Mucosa of descending colon (tissue), 3 donors: ENCODE results near the gene CASP8. TPM values are rescaled to one million over a fixed set of nuclear protein-coding genes. Genes with fewer than 3 reads are reported as not detected.

ENCODE experiments used
- ATAC-seq: fragments of 200-7000 bp; cut with Tn5 transposase; one replicate; pipeline ENCODE4 v1.9.1; 2020; ENCODE audit warnings: mild to moderate bottlenecking, moderate library complexity
- DNase-seq, 3 donors: peaks; one replicate each; pipeline ENCODE4 v3.0.0-alpha.2; 2020
- H3K36me3 ChIP-seq: fragments of 200-600 bp; one replicate; pipeline ENCODE4 v1.8.0; 2021; ENCODE audit warnings: low read depth, mild to moderate bottlenecking
- H3K4me1 ChIP-seq: fragments of 200-600 bp; one replicate; pipeline ENCODE4 v1.8.0; 2021; ENCODE audit warnings: low read depth, mild to moderate bottlenecking
- H3K4me3 ChIP-seq: fragments of 200-600 bp; one replicate; pipeline ENCODE4 v1.8.0; 2021; ENCODE audit warnings: mild to moderate bottlenecking
- H3K9me3 ChIP-seq: fragments of 200-600 bp; one replicate; pipeline ENCODE4 v1.8.0; 2021; ENCODE audit warnings: mild to moderate bottlenecking
- intact Hi-C, 2 donors: fragments of 100-400 bp; cut with DNase I in 1 of 2; cut with micrococcal nuclease in 1 of 2; formaldehyde crosslinking; loops; one replicate each; pipeline versions ENCODE4 v1.11.0 to v1.11.1; 2022; cut with DNase I, micrococcal nuclease
- total RNA-seq, 3 donors: library from RNA; stranded (reverse); fragmentation: NEBNext Ultra II Directional in 2 of 3; extraction: Animal tissue kit (Norgen Biotek cat#: 25700) in 2 of 3; gene quantifications; one replicate each; pipeline versions ENCODE4 v1.2.1 to v1.2.4, GENCODE V29; 2021 to 2023
- TF ChIP-seq, protein P1 (sequence below): fragments of 200-600 bp; IDR thresholded peaks from one replicate; pipeline ENCODE4 v1.8.0; 2022; ENCODE audit warnings: antibody characterized with exemption, mild to moderate bottlenecking
- donor health status: DM: no; HTN: no; CAD: no; lungs with moderate emphysema.
- donor health status: DM: no; HTN: no; CAD: no.
- donor health status: DM: no; HTN: yes; CAD: no.

CASP8 gene
- total RNA-seq, 3 donors from 2014 or later = 38.4 to 49.8 (median 48.9) TPM

DNA sequence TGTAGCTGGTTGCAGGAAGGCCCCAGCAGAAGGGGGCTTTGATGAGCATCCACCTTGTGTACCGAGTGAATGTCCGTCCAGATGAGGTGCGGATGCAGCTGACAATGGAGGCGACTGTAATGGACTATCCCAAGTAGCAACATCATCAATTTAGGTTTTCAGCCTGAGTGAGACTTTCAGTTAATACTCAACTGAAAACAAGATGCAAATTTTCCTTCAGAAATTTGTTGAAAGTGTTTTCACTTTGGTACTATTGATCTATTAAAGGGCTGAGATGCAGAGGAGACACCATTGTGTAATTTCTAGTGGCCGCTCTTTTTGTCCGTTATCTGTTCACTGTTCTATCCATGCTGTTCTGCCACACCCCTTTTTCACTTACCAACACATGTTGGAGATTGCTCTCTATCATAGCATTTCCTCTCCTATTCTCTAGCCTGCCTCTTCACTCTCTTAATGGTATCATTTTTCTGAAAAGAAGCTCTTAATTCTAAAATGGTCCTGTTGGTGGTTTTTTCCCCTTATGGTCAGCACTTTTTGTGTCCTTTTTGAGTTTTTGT, 12.0 kb upstream of the CASP8 start:
- ATAC-seq (no peak), DNase-seq (no peak)
- no peaks in the 10 kb centered on the region for H3K4me1 ChIP-seq
- no peaks in the 10 kb centered on the region for H3K36me3 ChIP-seq
- TF ChIP-seq, protein P1, sequence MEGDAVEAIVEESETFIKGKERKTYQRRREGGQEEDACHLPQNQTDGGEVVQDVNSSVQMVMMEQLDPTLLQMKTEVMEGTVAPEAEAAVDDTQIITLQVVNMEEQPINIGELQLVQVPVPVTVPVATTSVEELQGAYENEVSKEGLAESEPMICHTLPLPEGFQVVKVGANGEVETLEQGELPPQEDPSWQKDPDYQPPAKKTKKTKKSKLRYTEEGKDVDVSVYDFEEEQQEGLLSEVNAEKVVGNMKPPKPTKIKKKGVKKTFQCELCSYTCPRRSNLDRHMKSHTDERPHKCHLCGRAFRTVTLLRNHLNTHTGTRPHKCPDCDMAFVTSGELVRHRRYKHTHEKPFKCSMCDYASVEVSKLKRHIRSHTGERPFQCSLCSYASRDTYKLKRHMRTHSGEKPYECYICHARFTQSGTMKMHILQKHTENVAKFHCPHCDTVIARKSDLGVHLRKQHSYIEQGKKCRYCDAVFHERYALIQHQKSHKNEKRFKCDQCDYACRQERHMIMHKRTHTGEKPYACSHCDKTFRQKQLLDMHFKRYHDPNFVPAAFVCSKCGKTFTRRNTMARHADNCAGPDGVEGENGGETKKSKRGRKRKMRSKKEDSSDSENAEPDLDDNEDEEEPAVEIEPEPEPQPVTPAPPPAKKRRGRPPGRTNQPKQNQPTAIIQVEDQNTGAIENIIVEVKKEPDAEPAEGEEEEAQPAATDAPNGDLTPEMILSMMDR = no peak
- H3K4me3 ChIP-seq = no peak overlapping the region
- H3K9me3 ChIP-seq = no peaks in the 10 kb centered on the region
- intact Hi-C loops = no loop called here

DNA sequence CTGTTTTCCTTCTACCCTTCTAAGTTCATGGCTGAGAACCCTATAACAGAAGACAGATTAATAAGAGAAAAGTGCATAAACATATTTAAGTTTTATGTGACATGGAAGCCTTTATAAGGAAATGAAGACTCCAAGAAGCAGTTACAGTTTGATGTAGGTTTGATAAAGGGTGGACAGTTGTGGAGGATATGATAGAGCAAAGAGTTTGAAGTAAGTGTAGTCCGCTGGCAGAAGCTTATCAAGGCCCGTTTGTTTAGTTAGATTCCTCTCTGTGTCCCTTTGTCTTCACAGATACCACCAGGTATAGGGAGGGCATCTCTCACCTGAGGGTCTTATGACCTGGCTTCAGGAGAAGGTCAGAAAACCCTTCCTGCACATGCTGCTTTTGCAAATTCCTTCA, 10.4 kb upstream of the CASP8 start:
- Histone ChIP-seq H3K36me3 (no peaks in the 10 kb centered on the region), H3K4me3 (no peak overlapping the region), H3K4me1 (no peaks in the 10 kb centered on the region), H3K9me3 (no peaks in the 10 kb centered on the region)
- ATAC-seq (no peak), DNase-seq (no peak)
- intact Hi-C loops = no loop called here
- TF ChIP-seq, protein P1 = no peak

DNA sequence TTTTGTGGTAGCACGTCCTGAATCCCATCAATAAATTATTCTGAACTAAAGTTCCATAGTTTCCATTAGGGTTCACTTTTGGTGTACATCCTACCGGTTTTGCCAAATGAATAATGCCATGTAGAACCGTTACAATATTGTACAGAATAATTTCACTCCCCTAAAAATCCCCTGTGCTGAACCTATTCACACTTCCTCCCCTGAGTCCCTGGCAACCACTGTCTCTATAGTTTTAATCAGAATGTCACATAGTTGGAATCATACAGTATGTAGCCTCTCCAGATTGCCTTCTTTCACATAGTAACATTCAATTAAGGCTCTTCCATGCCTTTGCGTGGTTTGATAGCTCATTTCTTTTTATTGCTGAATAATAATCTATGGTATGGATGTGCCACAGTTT, 9.6 kb upstream of the CASP8 start:
- no peak for DNase-seq
- Histone ChIP-seq H3K36me3 (no peaks in the 10 kb centered on the region), H3K9me3 (no peaks in the 10 kb centered on the region), H3K4me1 (no peaks in the 10 kb centered on the region), H3K4me3 (no peak overlapping the region)
- TF ChIP-seq, protein P1 = no peak
- intact Hi-C loops = no loop called here
- no peak for ATAC-seq

DNA sequence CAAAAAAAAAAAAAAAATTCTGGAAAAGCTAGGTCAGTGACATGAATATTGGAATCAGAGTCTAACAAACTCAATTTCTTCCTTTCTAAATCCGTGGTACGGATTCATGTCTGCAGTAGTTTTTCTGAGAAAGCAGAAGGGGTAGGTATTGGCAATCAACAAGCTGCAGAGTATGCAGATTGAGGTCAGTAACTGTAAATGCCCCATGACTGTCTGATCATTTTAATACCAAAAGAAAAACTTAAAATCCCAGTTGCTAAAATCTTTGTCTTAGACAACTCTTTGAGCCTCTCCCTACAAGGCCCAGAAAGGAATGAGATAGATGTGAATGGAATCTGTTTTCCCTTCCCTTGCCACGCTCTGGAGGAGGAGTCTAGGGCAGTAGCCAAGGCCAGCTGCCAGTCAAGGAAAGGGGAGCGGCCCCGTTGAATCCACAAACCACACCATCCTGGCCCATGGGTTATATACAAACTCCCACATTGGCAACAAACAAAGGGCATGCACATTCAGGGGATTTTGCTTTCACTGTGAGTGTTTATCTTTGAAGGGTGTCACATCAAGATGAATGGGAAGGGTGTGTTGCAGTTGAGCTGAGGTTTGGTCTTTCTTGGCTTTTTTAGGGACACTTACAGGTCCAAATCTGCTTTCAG, 6.1 kb upstream of the CASP8 start:
- peaks cover 8% of the 10 kb centered on the region for H3K4me1 ChIP-seq
- H3K4me3 ChIP-seq = no peak overlapping the region
- intact Hi-C loops = no loop called here
- H3K36me3 ChIP-seq = no peaks in the 10 kb centered on the region
- ATAC-seq (peak; percentile 39), DNase-seq (peak in 2 of 3 donors; percentile 58 to 73)
- TF ChIP-seq, protein P1 = no peak
- no peaks in the 10 kb centered on the region for H3K9me3 ChIP-seq

DNA sequence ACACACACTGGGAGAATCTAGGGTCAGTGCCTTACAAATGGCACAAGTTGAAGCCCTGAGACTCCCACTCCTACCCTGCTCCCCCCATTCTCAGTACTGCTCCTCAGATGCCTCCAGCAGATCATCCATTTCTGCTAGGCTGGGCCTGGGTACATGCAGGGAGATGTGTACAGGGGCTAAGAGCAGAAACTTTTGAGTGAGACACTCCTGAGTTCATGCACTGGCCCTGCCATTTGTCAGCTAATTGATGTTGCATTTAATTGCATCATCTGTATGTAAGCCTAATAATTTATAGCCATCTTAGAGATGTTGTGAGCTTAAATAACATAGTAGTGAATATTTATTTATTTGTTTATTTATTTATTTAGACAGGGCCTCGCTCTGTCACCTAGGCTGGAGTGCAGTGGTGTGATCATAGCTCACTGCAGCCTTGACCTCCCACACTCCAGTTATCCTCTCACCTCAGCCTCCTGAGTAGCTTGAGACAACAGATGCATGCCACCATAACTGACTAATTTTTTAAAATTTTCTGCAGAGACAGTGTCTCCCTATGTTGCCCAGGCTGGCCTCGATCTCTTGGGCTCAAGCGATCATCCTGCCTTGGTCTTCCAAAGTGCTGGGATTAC, 4.8 kb upstream of the CASP8 start:
- Histone ChIP-seq H3K9me3 (no peaks in the 10 kb centered on the region), H3K4me3 (no peak overlapping the region), H3K36me3 (no peaks in the 10 kb centered on the region), H3K4me1 (peaks cover 19% of the 10 kb centered on the region)
- ATAC-seq = no peak
- intact Hi-C loops = no loop called here
- no peak for DNase-seq
- TF ChIP-seq, protein P1 = no peak
